Measurements from ENCODE around the gene RSAD2. TPM values are rescaled to one million over a fixed set of nuclear protein-coding genes. Genes with fewer than 3 reads are reported as not detected.

Gene RSAD2
- total and polyA plus RNA-seq, 2 donors (not counting 1 experiment from before 2014, with no cell fraction given) = 0.81 to 1.5 TPM

GRCh38 chr2:6943523-6943922 lies 65.9 kb downstream of the RSAD2 start:
- Mint-ChIP-seq H3K4me3 (no peak overlapping the region), H3K27ac (no peak overlapping the region), H3K27me3 (no peaks in the 10 kb centered on the region), H3K9me3 (ENCODE audit: insufficient read depth) (no peaks in the 10 kb centered on the region), H3K4me1 (peaks cover 11% of the 10 kb centered on the region)
- H3K4me3 ChIP-seq (ENCODE audit: control extremely low read depth in 1 of 5, extremely low read depth in 1 of 5, insufficient read depth in 1 of 5, low read depth in 2 of 5, low read length in 4 of 5) = no peak overlapping the region
- POLR2A ChIA-PET = no interaction called here
- peaks cover 6 to 13% of the 10 kb centered on the region in 2 donors for H3K4me1 ChIP-seq (ENCODE audit: control insufficient read depth in 2 of 2, insufficient read depth in 2 of 2, low read length in 2 of 2)
- no peaks in the 10 kb centered on the region for H3K27me3 ChIP-seq (replicated peaks in 1 of 4; ENCODE audit: control extremely low read depth in 1 of 4, control insufficient read depth in 3 of 4, insufficient read depth in 4 of 4, low read length in 3 of 4)
- WGBS (ENCODE audit: insufficient coverage) = 96% methylated on average over 6 of the region's 6 CpGs
- H3K9ac ChIP-seq (ENCODE audit: low read length) = no peak overlapping the region
- H3K27ac ChIP-seq (ENCODE audit: low read length in 2 of 2) = no peak overlapping the region
- intact Hi-C loops (cut with micrococcal nuclease) = no loop called here
- no peak overlapping the region for H2AFZ ChIP-seq (ENCODE audit: insufficient read depth, low read depth, low read length, poor library complexity, severe bottlenecking)
- H3K36me3 ChIP-seq (replicated peaks in 1 of 2; ENCODE audit: control extremely low read depth in 1 of 2, control insufficient read depth in 1 of 2, extremely low read depth in 1 of 2, insufficient read depth in 2 of 2, low read length in 1 of 2) = peaks cover 0 to 2% of the 10 kb centered on the region in 2 experiments
- H3K79me2 ChIP-seq (ENCODE audit: control insufficient read depth, insufficient read depth, low read length) = no peaks in the 10 kb centered on the region
- DNase-seq (no peak), ATAC-seq (ENCODE audit: low read depth) (no peak)
- TF ChIP-seq EZH2 (IDR thresholded peaks at IDR 0.05; ENCODE audit: borderline replicate concordance, insufficient read depth, low read depth, low read length, poor library complexity, severe bottlenecking) (no peak), CTCF (IDR thresholded peaks at IDR 0.05) (no peak)
- no peaks in the 10 kb centered on the region for H3K9me3 ChIP-seq (ENCODE audit: control extremely low read depth in 1 of 3, control insufficient read depth in 2 of 3, insufficient read depth in 1 of 3, low read length in 2 of 3)
- H4K20me1 ChIP-seq (ENCODE audit: control insufficient read depth, insufficient read depth, low read length, poor library complexity, severe bottlenecking) = no peaks in the 10 kb centered on the region
- CTCF ChIA-PET = no interaction called here
- H3K4me2 ChIP-seq (replicated peaks; ENCODE audit: low read depth, low read length, poor library complexity, severe bottlenecking) = no peak overlapping the region

- DNase-seq = no peak
- Histone ChIP-seq H3K36me3 (replicated peaks in 1 of 2; ENCODE audit: control extremely low read depth in 1 of 2, control insufficient read depth in 1 of 2, extremely low read depth in 1 of 2, insufficient read depth in 2 of 2, low read length in 1 of 2) (peaks cover 0 to 2% of the 10 kb centered on the region in 2 experiments), H2AFZ (ENCODE audit: insufficient read depth, low read depth, low read length, poor library complexity, severe bottlenecking) (no peak overlapping the region), H3K79me2 (ENCODE audit: control insufficient read depth, insufficient read depth, low read length) (no peaks in the 10 kb centered on the region), H3K27me3 (replicated peaks in 1 of 4; ENCODE audit: control extremely low read depth in 1 of 4, control insufficient read depth in 3 of 4, insufficient read depth in 4 of 4, low read length in 3 of 4) (no peaks in the 10 kb centered on the region), H3K4me3 (ENCODE audit: control extremely low read depth in 1 of 5, extremely low read depth in 1 of 5, insufficient read depth in 1 of 5, low read depth in 2 of 5, low read length in 4 of 5) (no peak overlapping the region), H4K20me1 (ENCODE audit: control insufficient read depth, insufficient read depth, low read length, poor library complexity, severe bottlenecking) (no peaks in the 10 kb centered on the region), H3K9me3 (ENCODE audit: control extremely low read depth in 1 of 3, control insufficient read depth in 2 of 3, insufficient read depth in 1 of 3, low read length in 2 of 3) (no peaks in the 10 kb centered on the region), H3K4me1 (ENCODE audit: control insufficient read depth in 2 of 2, insufficient read depth in 2 of 2, low read length in 2 of 2) (peaks cover 6 to 13% of the 10 kb centered on the region in 2 donors), H3K4me2 (replicated peaks; ENCODE audit: low read depth, low read length, poor library complexity, severe bottlenecking) (no peak overlapping the region), H3K9ac (ENCODE audit: low read length) (no peak overlapping the region), H3K27ac (ENCODE audit: low read length in 2 of 2) (no peak overlapping the region)
- intact Hi-C loops (cut with micrococcal nuclease) = no loop called here
- ATAC-seq (ENCODE audit: low read depth) = no peak
- WGBS (ENCODE audit: insufficient coverage) = 100% methylated on average over 5 of the region's 8 CpGs
- H3K4me3 Mint-ChIP-seq = no peak overlapping the region
- no peaks in the 10 kb centered on the region for H3K27me3 Mint-ChIP-seq
- POLR2A ChIA-PET = no interaction called here
- H3K9me3 Mint-ChIP-seq (ENCODE audit: insufficient read depth) = no peaks in the 10 kb centered on the region
- H3K4me1 Mint-ChIP-seq = peaks cover 11% of the 10 kb centered on the region
- no peak for TF ChIP-seq EZH2 (IDR thresholded peaks at IDR 0.05; ENCODE audit: borderline replicate concordance, insufficient read depth, low read depth, low read length, poor library complexity, severe bottlenecking)
- no peak for TF ChIP-seq CTCF (IDR thresholded peaks at IDR 0.05)
- CTCF ChIA-PET = no interaction called here
- H3K27ac Mint-ChIP-seq = no peak overlapping the region
These were observed 66.4 kb downstream of the RSAD2 start for GRCh38 chr2:6943971-6944370.
